ENCODE measurements around the gene ABHD18.

GRCh38 chr4:127995776-127996175 is 30.6 kb downstream of the ABHD18 start:
- no peak for TF ChIP-seq CTCF (IDR thresholded peaks at IDR 0.05)
- TF ChIP-seq POLR2A (IDR thresholded peaks at IDR 0.05): no peak
